Measurements from ENCODE around the gene ATP5F1E. TPM values are rescaled to one million over a fixed set of nuclear protein-coding genes. Genes with fewer than 3 reads are reported as not detected.

ATP5F1E gene
- total and polyA plus RNA-seq, 2 experiments from 2014 or later = 12.9 to 211 TPM

- DNase-seq (ENCODE audit: low spot score) = no peak
- H3K9me3 Mint-ChIP-seq = no peaks in the 10 kb centered on the region
- Histone ChIP-seq H3K4me1 (ENCODE audit: insufficient read depth) (peaks cover 5% of the 10 kb centered on the region; the same call in 1 of the 2 replicates), H3K27ac (ENCODE audit: low read depth) (no peak overlapping the region), H3K27me3 (ENCODE audit: insufficient read depth) (no peaks in the 10 kb centered on the region), H3F3A (replicated peaks; ENCODE audit: low read depth) (no peaks in the 10 kb centered on the region), H3K79me2 (replicated peaks; ENCODE audit: insufficient read depth) (no peaks in the 10 kb centered on the region), H4K20me1 (replicated peaks; ENCODE audit: insufficient read depth) (no peaks in the 10 kb centered on the region), H3K9me2 (ENCODE audit: insufficient read depth) (no peaks in the 10 kb centered on the region), H3K4me2 (no peak overlapping the region), H3K36me3 (ENCODE audit: insufficient read depth) (no peaks in the 10 kb centered on the region), H2AFZ (no peak overlapping the region), H3K4me3 (no peak overlapping the region)
- H3K27me3 Mint-ChIP-seq (ENCODE audit: insufficient read depth, low read depth, poor library complexity) = peaks cover 19% of the 10 kb centered on the region
- no peak overlapping the region for H3K4me3 Mint-ChIP-seq
- no peak overlapping the region for H3K27ac Mint-ChIP-seq
- peaks cover 24% of the 10 kb centered on the region; the same call in 2 of the 3 replicates for H3K4me1 Mint-ChIP-seq
- no peak for ATAC-seq
- no peak for TF ChIP-seq POLR2AphosphoS5 (IDR thresholded peaks at IDR 0.05; ENCODE audit: low read depth)
- TF ChIP-seq JUNB (IDR thresholded peaks at IDR 0.05; ENCODE audit: unreplicated experiment) = no peak
- no peak for TF ChIP-seq CREB1 (CRISPR knock-in tag; IDR thresholded peaks at IDR 0.05; ENCODE audit: low read depth)
- TF ChIP-seq ZNF462 (CRISPR knock-in tag; IDR thresholded peaks at IDR 0.05) = no peak
- no peak for TF ChIP-seq REST (IDR thresholded peaks at IDR 0.05; ENCODE audit: unreplicated experiment)
- TF ChIP-seq ZNF331 (CRISPR knock-in tag; IDR thresholded peaks at IDR 0.05; ENCODE audit: low read depth) = no peak
- no peak for TF ChIP-seq ZNF114 (CRISPR knock-in tag; IDR thresholded peaks at IDR 0.05)
- TF ChIP-seq EZH2phosphoT487 (IDR thresholded peaks at IDR 0.05; ENCODE audit: unreplicated experiment) = no peak
- TF ChIP-seq, protein P1, sequence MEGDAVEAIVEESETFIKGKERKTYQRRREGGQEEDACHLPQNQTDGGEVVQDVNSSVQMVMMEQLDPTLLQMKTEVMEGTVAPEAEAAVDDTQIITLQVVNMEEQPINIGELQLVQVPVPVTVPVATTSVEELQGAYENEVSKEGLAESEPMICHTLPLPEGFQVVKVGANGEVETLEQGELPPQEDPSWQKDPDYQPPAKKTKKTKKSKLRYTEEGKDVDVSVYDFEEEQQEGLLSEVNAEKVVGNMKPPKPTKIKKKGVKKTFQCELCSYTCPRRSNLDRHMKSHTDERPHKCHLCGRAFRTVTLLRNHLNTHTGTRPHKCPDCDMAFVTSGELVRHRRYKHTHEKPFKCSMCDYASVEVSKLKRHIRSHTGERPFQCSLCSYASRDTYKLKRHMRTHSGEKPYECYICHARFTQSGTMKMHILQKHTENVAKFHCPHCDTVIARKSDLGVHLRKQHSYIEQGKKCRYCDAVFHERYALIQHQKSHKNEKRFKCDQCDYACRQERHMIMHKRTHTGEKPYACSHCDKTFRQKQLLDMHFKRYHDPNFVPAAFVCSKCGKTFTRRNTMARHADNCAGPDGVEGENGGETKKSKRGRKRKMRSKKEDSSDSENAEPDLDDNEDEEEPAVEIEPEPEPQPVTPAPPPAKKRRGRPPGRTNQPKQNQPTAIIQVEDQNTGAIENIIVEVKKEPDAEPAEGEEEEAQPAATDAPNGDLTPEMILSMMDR (conservative IDR thresholded peaks at IDR 0.05; ENCODE audit: low read depth in 2 of 2) = no peak
- no peak for TF ChIP-seq STAT1 (IDR thresholded peaks at IDR 0.05; ENCODE audit: unreplicated experiment)
- TF ChIP-seq EZH2 (IDR thresholded peaks at IDR 0.05; ENCODE audit: low read depth, unreplicated experiment) = no peak
- no peak for TF ChIP-seq NANOG (IDR thresholded peaks at IDR 0.05; ENCODE audit: borderline replicate concordance)
- TF ChIP-seq, protein P2, sequence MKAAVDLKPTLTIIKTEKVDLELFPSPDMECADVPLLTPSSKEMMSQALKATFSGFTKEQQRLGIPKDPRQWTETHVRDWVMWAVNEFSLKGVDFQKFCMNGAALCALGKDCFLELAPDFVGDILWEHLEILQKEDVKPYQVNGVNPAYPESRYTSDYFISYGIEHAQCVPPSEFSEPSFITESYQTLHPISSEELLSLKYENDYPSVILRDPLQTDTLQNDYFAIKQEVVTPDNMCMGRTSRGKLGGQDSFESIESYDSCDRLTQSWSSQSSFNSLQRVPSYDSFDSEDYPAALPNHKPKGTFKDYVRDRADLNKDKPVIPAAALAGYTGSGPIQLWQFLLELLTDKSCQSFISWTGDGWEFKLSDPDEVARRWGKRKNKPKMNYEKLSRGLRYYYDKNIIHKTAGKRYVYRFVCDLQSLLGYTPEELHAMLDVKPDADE (IDR thresholded peaks at IDR 0.05) = no peak
- H3K36me3 Mint-ChIP-seq (ENCODE audit: low read depth) = no peaks in the 10 kb centered on the region
Observed at GRCh38 chr20:59013959-59014608, 18.1 kb downstream of the ATP5F1E start.
